HUES6 (cell line): ENCODE measurements around the gene KLHL15.
"Not testable (repeated sequence)": the region's sequence is repeated elsewhere in the genome, so short reads cannot be mapped to it uniquely, and the experiment has no call there.

ENCODE experiments used
- H3K27ac ChIP-seq: 2 replicates; pipeline ENCODE4 v1.7.0; 2013; ENCODE audit warnings: low read depth, mild to moderate bottlenecking, low read length, inconsistent platforms
- H3K27me3 ChIP-seq: 2 replicates; pipeline ENCODE4 v1.6.1; 2013; ENCODE audit warnings: low read length; ENCODE audit not compliant: control insufficient read depth, insufficient read depth
- H3K36me3 ChIP-seq: 2 replicates; pipeline ENCODE4 v1.6.1; 2013; ENCODE audit warnings: low read length; ENCODE audit not compliant: control insufficient read depth, insufficient read depth
- H3K4me1 ChIP-seq: 2 replicates; pipeline ENCODE4 v1.6.1; 2013; ENCODE audit warnings: low read length; ENCODE audit not compliant: control insufficient read depth, insufficient read depth
- H3K4me3 ChIP-seq: 2 replicates; pipeline ENCODE4 v1.5.1; 2013; ENCODE audit warnings: low read depth, low read length
- H3K9ac ChIP-seq: one replicate; pipeline ENCODE4 v1.6.1; 2013; ENCODE audit warnings: mild to moderate bottlenecking, low read length
- H3K9me3 ChIP-seq: 2 replicates; pipeline ENCODE4 v1.6.1; 2013; ENCODE audit warnings: low read depth, low read length; ENCODE audit not compliant: control insufficient read depth, insufficient read depth

KLHL15 gene, protein sequence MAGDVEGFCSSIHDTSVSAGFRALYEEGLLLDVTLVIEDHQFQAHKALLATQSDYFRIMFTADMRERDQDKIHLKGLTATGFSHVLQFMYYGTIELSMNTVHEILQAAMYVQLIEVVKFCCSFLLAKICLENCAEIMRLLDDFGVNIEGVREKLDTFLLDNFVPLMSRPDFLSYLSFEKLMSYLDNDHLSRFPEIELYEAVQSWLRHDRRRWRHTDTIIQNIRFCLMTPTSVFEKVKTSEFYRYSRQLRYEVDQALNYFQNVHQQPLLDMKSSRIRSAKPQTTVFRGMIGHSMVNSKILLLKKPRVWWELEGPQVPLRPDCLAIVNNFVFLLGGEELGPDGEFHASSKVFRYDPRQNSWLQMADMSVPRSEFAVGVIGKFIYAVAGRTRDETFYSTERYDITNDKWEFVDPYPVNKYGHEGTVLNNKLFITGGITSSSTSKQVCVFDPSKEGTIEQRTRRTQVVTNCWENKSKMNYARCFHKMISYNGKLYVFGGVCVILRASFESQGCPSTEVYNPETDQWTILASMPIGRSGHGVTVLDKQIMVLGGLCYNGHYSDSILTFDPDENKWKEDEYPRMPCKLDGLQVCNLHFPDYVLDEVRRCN

DNA sequence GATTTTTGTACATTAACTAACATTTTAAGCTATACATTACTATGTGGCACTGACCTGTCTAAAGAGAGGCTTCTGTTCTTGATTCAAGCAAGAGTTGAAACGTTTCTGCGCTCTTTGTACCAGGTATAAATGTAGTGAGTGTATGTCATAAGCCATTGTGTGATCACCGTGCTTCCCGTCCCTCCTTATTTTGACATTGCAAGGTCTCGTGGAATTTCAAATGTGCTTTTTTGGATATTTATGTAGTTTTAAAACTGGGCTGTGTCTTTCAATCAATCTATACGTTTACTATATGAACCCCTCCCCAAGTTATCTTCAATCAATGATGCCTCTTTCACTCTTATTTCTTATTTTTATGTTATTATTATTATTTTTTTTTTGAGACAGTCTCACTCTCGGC lies at the start of gene KLHL15:
TSS of gene KLHL15 (minus strand) at position 101 of the 400 bp plus-strand sequence. CDS start 20,493 bp downstream, outside the sequence.
- Histone ChIP-seq H3K27ac (peak within 1 kb of the TSS; percentile 83), H3K36me3 (no peaks in the 10 kb centered on the region), H3K4me3 (peak within 1 kb of the TSS; percentile 62), H3K9me3 (no peaks in the 10 kb centered on the region), H3K27me3 (peaks cover 55% of the 10 kb centered on the region), H3K9ac (peak within 1 kb of the TSS; percentile 99), H3K4me1 (peaks cover 7% of the 10 kb centered on the region; the same call in 1 of the 2 replicates)

DNA sequence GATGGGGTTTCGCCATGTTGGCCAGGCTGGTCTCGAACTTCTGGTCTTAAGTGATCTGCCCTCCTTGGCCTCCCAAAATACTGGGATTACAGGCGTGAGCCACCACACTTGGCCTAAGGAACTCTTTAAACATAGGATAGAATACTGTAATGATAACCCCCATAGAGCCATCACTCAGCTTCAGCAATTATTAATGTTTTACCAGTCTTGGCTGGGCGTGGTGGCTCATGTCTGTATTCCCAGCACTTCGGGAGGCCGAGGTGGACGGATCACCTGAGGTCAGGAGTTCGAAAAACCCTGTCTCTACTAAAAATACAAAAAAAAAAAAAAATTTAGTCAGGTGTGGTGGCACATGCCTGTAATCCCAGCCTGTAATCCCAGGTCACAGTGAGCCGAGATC lies 42.9 kb upstream of the KLHL15 start:
- Histone ChIP-seq H3K27me3 (no peaks in the 10 kb centered on the region), H3K9ac (no peak overlapping the region), H3K27ac (no peak overlapping the region), H3K36me3 (peaks cover 99% of the 10 kb centered on the region), H3K4me3 (no peak overlapping the region), H3K9me3 (no peaks in the 10 kb centered on the region), H3K4me1 (no peaks in the 10 kb centered on the region)

DNA sequence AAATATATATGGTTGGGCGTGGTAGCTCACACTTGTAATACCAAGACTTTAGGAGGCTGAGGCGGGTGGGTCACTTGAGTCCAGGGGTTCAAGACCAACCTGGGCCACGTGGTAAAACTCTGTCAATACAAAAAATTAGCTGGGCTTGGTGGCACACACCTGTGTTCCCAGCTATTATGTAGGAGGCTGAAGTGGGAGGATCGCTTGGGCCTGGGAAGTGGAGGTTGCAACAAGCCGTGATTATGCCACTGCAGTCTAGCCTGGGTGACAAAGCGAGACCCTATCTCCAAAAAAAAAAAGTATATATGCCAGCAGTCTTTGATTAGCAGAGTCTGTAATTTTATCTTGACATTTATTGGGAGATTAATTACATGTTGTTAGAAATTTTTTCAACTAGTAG lies 36.5 kb upstream of the KLHL15 start:
- no peak overlapping the region for H3K9ac ChIP-seq

DNA sequence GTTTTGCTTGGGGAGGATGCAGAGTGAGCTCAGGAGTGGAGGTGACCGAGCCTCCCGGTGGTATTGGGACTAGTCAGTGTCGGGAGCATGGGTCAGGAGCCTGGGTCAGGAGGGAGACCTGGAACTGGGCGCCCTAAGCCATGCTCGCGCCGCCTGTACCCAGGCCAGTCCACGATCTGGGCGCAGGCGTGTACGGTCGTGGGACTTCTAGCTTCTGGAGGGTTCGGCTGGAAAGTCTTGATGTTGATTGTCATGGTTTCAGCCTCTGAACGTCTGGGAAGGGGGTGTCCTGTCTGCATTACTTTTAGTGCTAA lies 28.0 kb upstream of the KLHL15 start:
- Histone ChIP-seq H3K36me3 (peaks cover 36% of the 10 kb centered on the region), H3K9ac (no peak overlapping the region), H3K27me3 (no peaks in the 10 kb centered on the region), H3K4me1 (no peaks in the 10 kb centered on the region), H3K27ac (no peak overlapping the region), H3K9me3 (no peaks in the 10 kb centered on the region), H3K4me3 (no peak overlapping the region)

More for the DNA sequence above, 36.5 kb upstream of the KLHL15 start:
- Histone ChIP-seq H3K27ac (no peak overlapping the region), H3K4me3 (no peak overlapping the region), H3K27me3 (no peaks in the 10 kb centered on the region), H3K4me1 (no peaks in the 10 kb centered on the region), H3K9me3 (no peaks in the 10 kb centered on the region), H3K36me3 (peaks cover 98% of the 10 kb centered on the region)

DNA sequence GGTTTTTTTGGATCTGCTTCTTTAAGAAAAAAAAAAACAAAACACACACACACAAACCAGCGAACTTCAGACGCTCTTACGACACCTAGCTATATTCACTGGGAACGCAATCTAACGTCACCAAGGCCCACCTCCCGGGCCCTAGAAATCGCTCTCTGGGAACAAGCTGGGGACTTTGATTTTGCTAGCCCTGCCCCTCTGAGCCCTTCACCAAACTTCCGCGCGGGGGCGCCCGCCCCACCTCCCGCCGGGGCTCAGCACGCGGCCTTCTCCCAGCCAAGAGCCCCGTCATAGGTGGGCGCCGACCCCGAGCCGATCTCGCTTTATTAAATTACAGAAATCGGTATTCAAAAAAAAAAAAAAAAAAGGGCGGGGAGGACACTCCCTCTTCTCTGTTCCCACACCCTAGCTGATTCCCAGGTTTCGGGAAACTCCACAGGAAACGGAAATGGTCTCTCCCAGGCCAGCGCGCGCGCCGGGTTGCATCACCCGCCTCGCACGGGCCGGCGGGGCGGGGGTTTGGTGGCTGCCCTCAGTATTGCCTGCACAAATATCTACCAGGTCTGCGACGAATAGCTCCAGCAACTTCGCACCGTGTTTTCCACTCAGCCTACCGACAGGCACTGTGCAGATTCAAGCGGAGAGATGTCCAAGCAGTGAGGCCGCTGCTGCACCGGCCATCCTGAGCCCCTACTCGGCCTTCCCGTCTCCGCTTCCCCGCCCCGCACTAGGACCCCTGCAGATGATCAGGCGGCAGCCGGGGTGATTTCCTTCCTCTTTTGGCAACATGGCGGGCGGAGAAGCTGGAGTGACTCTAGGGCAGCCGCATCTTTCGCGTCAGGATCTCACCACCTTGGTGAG lies 27.4 kb upstream of the KLHL15 start, which contains the start of gene EIF2S3:
TSS of gene EIF2S3 (plus strand) at position 775 of the 861 bp plus-strand sequence. CDS start at position 788, 13 bp downstream.
- Histone ChIP-seq H3K9me3 (no peaks in the 10 kb centered on the region), H3K36me3 (peaks cover 31% of the 10 kb centered on the region), H3K4me1 (no peaks in the 10 kb centered on the region), H3K27ac (no peak within 1 kb of the TSS), H3K4me3 (no peak within 1 kb of the TSS), H3K27me3 (no peaks in the 10 kb centered on the region), H3K9ac (no peak within 1 kb of the TSS)

DNA sequence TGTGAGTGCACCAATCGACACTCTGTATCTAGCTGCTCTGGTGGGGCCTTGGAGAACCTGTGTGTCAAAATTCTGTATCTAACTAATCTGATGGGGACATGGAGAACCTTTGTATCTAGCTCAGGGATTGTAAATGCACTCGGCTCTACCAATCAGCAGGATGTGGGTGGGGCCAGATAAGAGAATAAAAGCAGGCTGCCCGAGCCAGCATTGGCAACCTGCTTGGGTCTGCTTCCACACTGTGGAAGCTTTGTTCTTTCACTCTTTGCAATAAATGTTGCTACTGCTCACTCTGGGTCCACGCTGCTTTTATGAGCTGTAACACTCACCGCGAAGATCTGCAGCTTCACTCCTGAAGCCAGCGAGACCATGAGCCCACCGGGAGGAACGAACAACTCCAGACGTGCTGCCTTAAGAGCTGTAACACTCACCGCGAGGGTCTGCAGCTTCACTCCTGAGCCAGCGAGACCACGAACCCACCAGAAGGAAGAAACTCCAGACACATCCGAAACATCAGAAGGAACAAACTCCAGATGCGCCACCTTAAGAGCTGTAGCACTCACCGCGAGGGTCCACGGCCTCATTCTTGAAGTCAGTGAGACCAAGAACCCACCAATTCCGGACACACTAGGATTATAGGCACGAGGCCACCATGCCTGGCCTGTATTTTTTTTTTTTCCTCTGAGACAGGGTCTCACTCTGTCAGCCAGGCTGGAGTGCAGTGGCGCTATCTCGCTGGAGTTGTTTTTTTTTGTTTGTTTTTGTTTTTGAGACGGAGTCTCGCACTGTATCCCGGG lies 23.7 kb upstream of the KLHL15 start:
- not testable (repeated sequence) for H3K36me3 ChIP-seq, H3K27ac ChIP-seq, H3K4me1 ChIP-seq, H3K4me3 ChIP-seq, H3K9ac ChIP-seq, H3K9me3 ChIP-seq, H3K27me3 ChIP-seq

DNA sequence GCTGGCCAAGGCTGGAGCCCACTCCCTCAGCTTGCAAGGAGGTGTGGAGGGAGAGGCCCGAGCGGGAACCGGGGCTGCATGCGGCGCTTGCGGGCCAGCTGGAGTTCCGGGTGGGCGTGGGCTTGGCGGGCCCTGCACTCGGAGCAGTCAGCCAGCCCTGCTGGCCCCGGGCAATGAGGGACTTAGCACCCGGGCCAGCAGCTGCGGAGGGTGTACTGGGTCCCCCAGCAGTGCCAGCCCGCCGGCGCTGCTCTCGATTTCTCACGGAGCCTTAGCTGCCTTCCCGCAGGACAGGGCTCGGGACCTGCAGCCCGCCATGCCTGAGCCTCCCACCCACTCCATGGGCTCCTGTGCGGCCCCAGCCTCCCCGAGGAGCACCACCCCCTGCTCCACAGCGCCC lies 22.7 kb upstream of the KLHL15 start:
- not testable (repeated sequence) for H3K27me3 ChIP-seq, H3K27ac ChIP-seq, H3K9me3 ChIP-seq, H3K4me1 ChIP-seq, H3K36me3 ChIP-seq, H3K9ac ChIP-seq, H3K4me3 ChIP-seq

DNA sequence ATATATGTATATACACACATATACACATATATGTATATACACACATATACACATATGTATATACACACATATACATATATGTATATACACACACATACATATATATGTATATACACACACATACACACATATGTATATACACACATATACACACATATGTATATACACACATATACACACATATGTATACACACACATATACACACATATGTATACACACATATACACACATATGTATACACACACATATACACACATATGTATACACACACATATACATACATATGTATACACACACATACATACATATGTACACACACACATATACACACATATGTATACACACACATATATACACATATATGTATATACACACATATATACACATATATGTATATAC lies 19.1 kb upstream of the KLHL15 start:
- not testable (repeated sequence) for H3K9me3 ChIP-seq, H3K27me3 ChIP-seq, H3K4me1 ChIP-seq

DNA sequence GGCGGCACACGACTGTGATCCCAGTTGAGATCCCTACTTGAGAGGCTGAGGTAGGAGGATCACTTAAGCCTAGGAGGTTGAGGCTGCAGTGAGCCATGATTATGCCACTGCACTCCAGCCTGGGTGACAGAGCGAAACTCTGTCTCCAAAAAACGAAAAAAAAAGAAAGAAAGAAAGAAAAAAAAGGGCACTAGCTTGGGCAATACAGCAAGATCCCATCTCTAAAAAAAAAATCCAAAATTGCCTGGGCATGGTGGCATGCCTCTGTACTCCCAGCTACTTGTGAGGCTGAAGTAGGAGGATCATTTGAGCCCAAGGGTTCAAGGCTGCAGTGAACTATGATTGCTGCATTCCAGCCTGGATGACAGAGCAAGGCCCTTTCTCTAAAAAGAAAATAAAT lies 10.7 kb upstream of the KLHL15 start:
- Histone ChIP-seq H3K9ac (no peak overlapping the region), H3K27ac (no peak overlapping the region), H3K4me1 (no peaks in the 10 kb centered on the region), H3K4me3 (no peak overlapping the region), H3K27me3 (peaks cover 7% of the 10 kb centered on the region; the same call in 1 of the 2 replicates), H3K9me3 (no peaks in the 10 kb centered on the region), H3K36me3 (no peaks in the 10 kb centered on the region)

More for the DNA sequence above, 19.1 kb upstream of the KLHL15 start:
- H3K4me3 ChIP-seq, H3K36me3 ChIP-seq, H3K27ac ChIP-seq, H3K9ac ChIP-seq: not testable (repeated sequence)

DNA sequence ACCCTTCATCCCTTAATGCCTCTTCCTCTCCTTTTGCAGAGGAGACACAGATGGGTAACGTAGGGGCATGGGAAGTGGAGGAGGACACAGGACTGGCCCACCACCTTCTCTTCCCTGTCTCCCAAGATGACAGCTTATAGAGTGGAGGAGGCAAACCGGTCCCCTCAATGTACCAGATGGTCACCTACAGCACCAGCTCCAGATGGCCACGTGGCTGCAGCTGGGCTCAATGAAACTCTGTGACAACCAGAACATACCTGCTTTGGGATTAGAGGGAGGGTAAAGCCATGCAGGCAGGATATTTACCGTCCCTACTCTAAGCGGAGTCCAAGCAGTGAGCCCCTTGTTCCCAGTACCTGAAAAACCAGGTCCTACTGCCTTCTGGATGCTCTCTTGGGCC lies 7.5 kb upstream of the KLHL15 start:
- no peaks in the 10 kb centered on the region for H3K4me1 ChIP-seq
- H3K9me3 ChIP-seq: no peaks in the 10 kb centered on the region
- H3K27ac ChIP-seq: no peak overlapping the region
- H3K4me3 ChIP-seq: no peak overlapping the region
- H3K27me3 ChIP-seq: peaks cover 31% of the 10 kb centered on the region
- H3K9ac ChIP-seq: no peak overlapping the region
- H3K36me3 ChIP-seq: no peaks in the 10 kb centered on the region
